D721Med (cell line): Measurements from ENCODE around the gene HJURP.

ENCODE experiments used
- DNase-seq: peaks from one replicate; pipeline ENCODE4 v3.0.0; 2011; ENCODE audit warnings: low spot score; ENCODE audit not compliant: insufficient read length
- FAIRE-seq: peaks from 2 replicates; lab custom pipeline; 2011; peaks lifted over from hg19 to GRCh38; lab: Jason Lieb, UNC
- CTCF ChIP-seq: IDR thresholded peaks from 2 replicates; pipeline ENCODE4 v1.5.1; 2012; ENCODE audit warnings: mild to moderate bottlenecking, control low read depth; ENCODE audit not compliant: insufficient read depth; ENCODE audit errors: missing control alignments

Gene HJURP

DNA sequence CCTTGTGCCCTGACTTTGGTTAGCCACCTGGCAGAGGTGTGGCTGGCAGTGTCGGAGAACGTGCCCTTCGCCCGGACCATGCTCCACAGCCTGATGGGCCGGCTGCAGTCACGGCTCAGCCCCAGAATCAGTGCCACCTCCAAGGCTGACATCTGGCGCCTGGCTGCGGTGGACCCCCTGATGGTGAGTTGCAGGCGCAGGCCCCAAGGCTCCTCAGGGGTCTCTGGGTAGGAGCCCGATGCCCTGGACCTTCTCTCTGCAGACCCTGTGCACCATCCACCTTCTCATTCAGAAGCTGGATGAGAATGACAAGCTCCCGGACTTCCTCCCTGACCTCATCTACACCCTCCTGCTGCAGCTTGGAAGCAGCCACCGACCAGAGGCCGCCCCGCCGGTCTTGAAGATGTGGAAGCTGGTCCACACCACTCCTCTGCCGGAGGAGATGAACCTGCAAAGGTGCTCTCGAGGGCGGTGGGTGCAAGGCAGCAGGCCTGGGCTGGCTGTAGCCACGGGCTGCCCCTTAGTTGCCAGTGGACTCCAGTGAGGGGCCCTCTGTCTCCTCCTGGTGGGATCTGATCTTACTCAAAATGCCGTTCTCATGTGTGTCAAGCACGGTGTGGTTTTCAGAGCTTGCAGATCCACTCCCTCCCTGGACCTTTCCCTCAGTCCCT is 32.1 kb downstream of the HJURP start:
- DNase-seq (no peak), FAIRE-seq (no peak)
- no peak for TF ChIP-seq CTCF

DNA sequence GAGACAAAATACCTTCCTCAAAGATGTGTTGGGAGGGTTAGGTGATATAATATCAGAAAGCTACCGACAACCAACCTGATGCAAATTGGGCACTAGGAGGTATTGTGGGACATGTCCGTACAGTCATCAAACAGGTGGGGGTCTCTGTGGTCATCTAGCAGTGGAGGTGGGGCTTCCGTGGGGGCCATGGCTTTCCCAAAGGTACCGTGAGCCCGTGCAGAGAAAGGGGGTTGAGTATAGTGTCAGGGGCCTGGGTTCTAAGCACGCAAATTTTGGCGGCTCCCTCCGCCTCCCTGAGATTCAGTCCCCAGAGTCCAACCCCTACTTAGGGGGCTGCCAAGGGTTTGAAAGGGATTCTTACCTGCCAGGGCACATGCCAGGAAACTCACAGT is 32.6 kb downstream of the HJURP start:
- no peak for TF ChIP-seq CTCF
- no peak for FAIRE-seq
- DNase-seq = no peak

GRCh38 chr2:233821196-233821595 is 33.1 kb downstream of the HJURP start:
- DNase-seq (no peak), FAIRE-seq (no peak)
- TF ChIP-seq CTCF = no peak

GRCh38 chr2:233820774-233821105 is 33.6 kb downstream of the HJURP start:
- no peak for TF ChIP-seq CTCF
- DNase-seq (no peak), FAIRE-seq (no peak)

GRCh38 chr2:233819884-233820773 is 34.2 kb downstream of the HJURP start:
- FAIRE-seq (no peak), DNase-seq (no peak)
- no peak for TF ChIP-seq CTCF

DNA sequence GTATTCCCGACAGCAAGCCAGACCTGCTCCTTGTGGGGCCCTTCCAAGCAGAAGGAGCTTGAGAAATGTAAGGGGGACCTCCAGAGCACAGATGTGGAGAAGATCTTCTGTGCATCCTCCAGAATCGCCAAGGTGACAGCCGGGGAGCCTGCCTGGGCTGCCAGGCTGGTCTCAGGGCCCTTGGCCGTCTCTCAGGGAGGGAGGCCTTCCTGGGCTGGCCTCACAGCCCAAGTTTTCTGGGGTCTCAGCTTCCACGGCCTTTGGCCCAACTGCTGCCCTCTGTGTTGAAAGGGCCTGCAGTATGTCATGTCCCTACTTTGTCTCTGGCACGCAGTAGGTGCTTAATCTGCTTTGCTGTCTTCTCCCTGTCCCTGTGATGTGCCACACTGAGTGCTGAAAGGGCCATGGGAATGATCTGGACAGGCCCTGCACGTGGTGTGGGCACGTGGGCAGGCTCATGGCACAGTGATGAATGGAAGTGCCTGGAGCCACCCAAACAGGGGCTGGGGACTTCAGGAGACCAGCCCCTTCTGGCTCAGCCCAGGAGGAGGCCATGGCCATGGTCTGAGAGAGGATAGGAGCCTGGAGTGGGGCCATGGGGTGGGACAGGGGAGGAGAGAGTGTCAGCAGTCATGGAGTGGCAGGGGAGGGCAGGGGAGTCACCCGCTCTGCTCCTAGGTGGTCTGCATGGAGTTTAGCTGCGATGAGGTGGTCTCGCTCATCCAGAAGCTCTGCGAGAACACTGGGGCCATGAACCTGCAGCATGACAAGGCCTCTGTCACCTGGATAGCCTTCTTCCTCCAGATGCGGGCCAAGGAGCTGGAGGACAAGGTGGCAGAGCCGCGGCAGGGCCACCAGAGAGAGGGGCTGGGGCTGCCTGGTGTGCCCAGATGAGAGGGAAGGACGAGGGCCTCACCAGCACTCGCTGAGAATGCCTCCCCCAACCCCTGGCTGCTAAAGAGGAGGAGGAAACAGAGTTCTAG is 35.4 kb downstream of the HJURP start:
- DNase-seq (no peak), FAIRE-seq (no peak)
- no peak for TF ChIP-seq CTCF
